ENCODE measurements around the gene PLXNA2.

PLXNA2 gene

GRCh38 chr1:208276757-208277435 lies 32.7 kb upstream of the PLXNA2 start:
- no peak for ATAC-seq
- TF ChIP-seq CREB5 (CRISPR knock-in tag; IDR thresholded peaks at IDR 0.05; ENCODE audit: low read depth) (no peak), ZC3H10 (CRISPR knock-in tag; IDR thresholded peaks at IDR 0.05) (no peak), SNAI2 (CRISPR knock-in tag; IDR thresholded peaks at IDR 0.05) (no peak), TOX (CRISPR knock-in tag; IDR thresholded peaks at IDR 0.05; ENCODE audit: borderline replicate concordance) (no peak), ZFP30 (CRISPR knock-in tag; IDR thresholded peaks at IDR 0.05) (no peak), ISL1 (CRISPR knock-in tag; IDR thresholded peaks at IDR 0.05) (no peak), OSR1 (CRISPR knock-in tag; IDR thresholded peaks at IDR 0.05) (no peak), ZNF8 (CRISPR knock-in tag; IDR thresholded peaks at IDR 0.05) (no peak), ZNF565 (CRISPR knock-in tag; conservative IDR thresholded peaks at IDR 0.05; ENCODE audit: low read depth) (no peak), CSRNP3 (CRISPR knock-in tag; IDR thresholded peaks at IDR 0.05) (no peak), RARB (CRISPR knock-in tag; IDR thresholded peaks at IDR 0.05) (no peak), TCF4 (CRISPR knock-in tag; IDR thresholded peaks at IDR 0.05; ENCODE audit: borderline replicate concordance) (no peak), ARNTL (CRISPR knock-in tag; IDR thresholded peaks at IDR 0.05; ENCODE audit: borderline replicate concordance, low read depth) (no peak), CSDC2 (CRISPR knock-in tag; IDR thresholded peaks at IDR 0.05) (no peak), PPARA (CRISPR knock-in tag; IDR thresholded peaks at IDR 0.05; ENCODE audit: borderline replicate concordance) (no peak), ZNF70 (CRISPR knock-in tag; IDR thresholded peaks at IDR 0.05) (no peak), BACH2 (CRISPR knock-in tag; IDR thresholded peaks at IDR 0.05; ENCODE audit: borderline replicate concordance) (no peak)
- TF ChIP-seq, protein P1, sequence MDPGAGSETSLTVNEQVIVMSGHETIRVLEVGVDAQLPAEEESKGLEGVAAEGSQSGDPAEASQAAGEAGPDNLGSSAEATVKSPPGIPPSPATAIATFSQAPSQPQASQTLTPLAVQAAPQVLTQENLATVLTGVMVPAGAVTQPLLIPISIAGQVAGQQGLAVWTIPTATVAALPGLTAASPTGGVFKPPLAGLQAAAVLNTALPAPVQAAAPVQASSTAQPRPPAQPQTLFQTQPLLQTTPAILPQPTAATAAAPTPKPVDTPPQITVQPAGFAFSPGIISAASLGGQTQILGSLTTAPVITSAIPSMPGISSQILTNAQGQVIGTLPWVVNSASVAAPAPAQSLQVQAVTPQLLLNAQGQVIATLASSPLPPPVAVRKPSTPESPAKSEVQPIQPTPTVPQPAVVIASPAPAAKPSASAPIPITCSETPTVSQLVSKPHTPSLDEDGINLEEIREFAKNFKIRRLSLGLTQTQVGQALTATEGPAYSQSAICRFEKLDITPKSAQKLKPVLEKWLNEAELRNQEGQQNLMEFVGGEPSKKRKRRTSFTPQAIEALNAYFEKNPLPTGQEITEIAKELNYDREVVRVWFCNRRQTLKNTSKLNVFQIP (CRISPR knock-in tag; IDR thresholded peaks at IDR 0.05; ENCODE audit: borderline replicate concordance, low read depth): no peak
- TF ChIP-seq, protein P2, sequence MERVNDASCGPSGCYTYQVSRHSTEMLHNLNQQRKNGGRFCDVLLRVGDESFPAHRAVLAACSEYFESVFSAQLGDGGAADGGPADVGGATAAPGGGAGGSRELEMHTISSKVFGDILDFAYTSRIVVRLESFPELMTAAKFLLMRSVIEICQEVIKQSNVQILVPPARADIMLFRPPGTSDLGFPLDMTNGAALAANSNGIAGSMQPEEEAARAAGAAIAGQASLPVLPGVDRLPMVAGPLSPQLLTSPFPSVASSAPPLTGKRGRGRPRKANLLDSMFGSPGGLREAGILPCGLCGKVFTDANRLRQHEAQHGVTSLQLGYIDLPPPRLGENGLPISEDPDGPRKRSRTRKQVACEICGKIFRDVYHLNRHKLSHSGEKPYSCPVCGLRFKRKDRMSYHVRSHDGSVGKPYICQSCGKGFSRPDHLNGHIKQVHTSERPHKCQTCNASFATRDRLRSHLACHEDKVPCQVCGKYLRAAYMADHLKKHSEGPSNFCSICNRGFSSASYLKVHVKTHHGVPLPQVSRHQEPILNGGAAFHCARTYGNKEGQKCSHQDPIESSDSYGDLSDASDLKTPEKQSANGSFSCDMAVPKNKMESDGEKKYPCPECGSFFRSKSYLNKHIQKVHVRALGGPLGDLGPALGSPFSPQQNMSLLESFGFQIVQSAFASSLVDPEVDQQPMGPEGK (CRISPR knock-in tag; IDR thresholded peaks at IDR 0.05; ENCODE audit: borderline replicate concordance): no peak
- TF ChIP-seq, protein P3, sequence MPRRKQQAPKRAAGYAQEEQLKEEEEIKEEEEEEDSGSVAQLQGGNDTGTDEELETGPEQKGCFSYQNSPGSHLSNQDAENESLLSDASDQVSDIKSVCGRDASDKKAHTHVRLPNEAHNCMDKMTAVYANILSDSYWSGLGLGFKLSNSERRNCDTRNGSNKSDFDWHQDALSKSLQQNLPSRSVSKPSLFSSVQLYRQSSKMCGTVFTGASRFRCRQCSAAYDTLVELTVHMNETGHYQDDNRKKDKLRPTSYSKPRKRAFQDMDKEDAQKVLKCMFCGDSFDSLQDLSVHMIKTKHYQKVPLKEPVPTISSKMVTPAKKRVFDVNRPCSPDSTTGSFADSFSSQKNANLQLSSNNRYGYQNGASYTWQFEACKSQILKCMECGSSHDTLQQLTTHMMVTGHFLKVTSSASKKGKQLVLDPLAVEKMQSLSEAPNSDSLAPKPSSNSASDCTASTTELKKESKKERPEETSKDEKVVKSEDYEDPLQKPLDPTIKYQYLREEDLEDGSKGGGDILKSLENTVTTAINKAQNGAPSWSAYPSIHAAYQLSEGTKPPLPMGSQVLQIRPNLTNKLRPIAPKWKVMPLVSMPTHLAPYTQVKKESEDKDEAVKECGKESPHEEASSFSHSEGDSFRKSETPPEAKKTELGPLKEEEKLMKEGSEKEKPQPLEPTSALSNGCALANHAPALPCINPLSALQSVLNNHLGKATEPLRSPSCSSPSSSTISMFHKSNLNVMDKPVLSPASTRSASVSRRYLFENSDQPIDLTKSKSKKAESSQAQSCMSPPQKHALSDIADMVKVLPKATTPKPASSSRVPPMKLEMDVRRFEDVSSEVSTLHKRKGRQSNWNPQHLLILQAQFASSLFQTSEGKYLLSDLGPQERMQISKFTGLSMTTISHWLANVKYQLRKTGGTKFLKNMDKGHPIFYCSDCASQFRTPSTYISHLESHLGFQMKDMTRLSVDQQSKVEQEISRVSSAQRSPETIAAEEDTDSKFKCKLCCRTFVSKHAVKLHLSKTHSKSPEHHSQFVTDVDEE (CRISPR knock-in tag; IDR thresholded peaks at IDR 0.05): no peak

- TF ChIP-seq BACH2 (CRISPR knock-in tag; IDR thresholded peaks at IDR 0.05; ENCODE audit: borderline replicate concordance): no peak
- TF ChIP-seq, protein P1 (CRISPR knock-in tag; IDR thresholded peaks at IDR 0.05; ENCODE audit: borderline replicate concordance, low read depth): no peak
- TF ChIP-seq TCF4 (CRISPR knock-in tag; IDR thresholded peaks at IDR 0.05; ENCODE audit: borderline replicate concordance): no peak
- TF ChIP-seq SNAI2 (CRISPR knock-in tag; IDR thresholded peaks at IDR 0.05): no peak
- TF ChIP-seq ZNF565 (CRISPR knock-in tag; conservative IDR thresholded peaks at IDR 0.05; ENCODE audit: low read depth): no peak
- TF ChIP-seq ARNTL (CRISPR knock-in tag; IDR thresholded peaks at IDR 0.05; ENCODE audit: borderline replicate concordance, low read depth): no peak
- no peak for TF ChIP-seq CSDC2 (CRISPR knock-in tag; IDR thresholded peaks at IDR 0.05)
- no peak for TF ChIP-seq ZNF70 (CRISPR knock-in tag; IDR thresholded peaks at IDR 0.05)
- no peak for TF ChIP-seq RARB (CRISPR knock-in tag; IDR thresholded peaks at IDR 0.05)
- no peak for TF ChIP-seq ZC3H10 (CRISPR knock-in tag; IDR thresholded peaks at IDR 0.05)
- TF ChIP-seq ZNF8 (CRISPR knock-in tag; IDR thresholded peaks at IDR 0.05): no peak
- no peak for TF ChIP-seq ISL1 (CRISPR knock-in tag; IDR thresholded peaks at IDR 0.05)
- no peak for TF ChIP-seq ZFP3 (CRISPR knock-in tag; IDR thresholded peaks at IDR 0.05)
- TF ChIP-seq ESRRG (CRISPR knock-in tag; IDR thresholded peaks at IDR 0.05): no peak
- TF ChIP-seq PPARA (CRISPR knock-in tag; IDR thresholded peaks at IDR 0.05; ENCODE audit: borderline replicate concordance): no peak
- TF ChIP-seq, protein P3 (CRISPR knock-in tag; IDR thresholded peaks at IDR 0.05): no peak
- no peak for TF ChIP-seq OSR1 (CRISPR knock-in tag; IDR thresholded peaks at IDR 0.05)
- no peak for ATAC-seq
These were observed 30.9 kb upstream of the PLXNA2 start for GRCh38 chr1:208275083-208275482.
